ENCODE results near the gene AK3.
"Not testable (repeated sequence)": the region's sequence is repeated elsewhere in the genome, so short reads cannot be mapped to it uniquely, and the experiment has no call there.

AK3 gene

DNA sequence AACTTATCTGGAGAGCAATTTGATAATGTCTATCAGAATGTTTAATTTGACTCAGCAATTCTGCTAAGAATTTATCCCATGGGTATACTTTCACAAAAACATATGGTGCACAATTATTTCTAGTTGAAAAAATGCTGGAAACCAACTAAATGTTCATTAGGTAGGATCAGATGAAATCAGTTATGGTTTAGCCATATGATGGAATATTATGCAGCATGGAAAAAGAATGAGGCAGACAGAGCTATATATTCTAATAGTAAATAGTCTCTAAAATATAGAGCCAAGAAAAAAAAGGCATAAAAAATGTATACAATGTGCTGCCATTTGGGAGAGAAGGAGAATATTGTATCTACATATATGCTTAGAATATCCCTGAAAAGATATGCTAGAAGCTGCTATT lies 71.1 kb downstream of the AK3 start:
- in situ Hi-C loops (cut with HindIII; ENCODE audit: low sequenced_read_pairs): no loop called here

DNA sequence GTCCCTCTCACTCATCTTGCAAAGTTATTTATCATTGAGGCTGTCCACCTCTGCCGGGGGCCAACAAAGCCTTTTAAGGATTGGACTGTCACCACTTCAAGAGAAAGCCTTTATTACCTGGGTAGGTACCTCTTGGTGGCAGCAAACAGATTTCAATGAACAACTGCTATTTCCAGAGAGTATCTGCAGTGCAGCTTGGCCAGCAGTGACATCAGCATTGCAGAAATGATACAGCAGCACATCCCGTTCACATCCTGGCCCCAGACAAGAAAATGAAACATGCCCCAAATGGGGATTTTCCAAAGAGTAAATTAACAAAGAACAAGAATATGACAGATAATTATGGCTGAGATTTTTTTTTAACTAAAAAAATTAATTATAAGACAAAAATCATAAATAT lies 72.4 kb downstream of the AK3 start:
- in situ Hi-C loops (cut with HindIII; ENCODE audit: low sequenced_read_pairs): no loop called here

DNA sequence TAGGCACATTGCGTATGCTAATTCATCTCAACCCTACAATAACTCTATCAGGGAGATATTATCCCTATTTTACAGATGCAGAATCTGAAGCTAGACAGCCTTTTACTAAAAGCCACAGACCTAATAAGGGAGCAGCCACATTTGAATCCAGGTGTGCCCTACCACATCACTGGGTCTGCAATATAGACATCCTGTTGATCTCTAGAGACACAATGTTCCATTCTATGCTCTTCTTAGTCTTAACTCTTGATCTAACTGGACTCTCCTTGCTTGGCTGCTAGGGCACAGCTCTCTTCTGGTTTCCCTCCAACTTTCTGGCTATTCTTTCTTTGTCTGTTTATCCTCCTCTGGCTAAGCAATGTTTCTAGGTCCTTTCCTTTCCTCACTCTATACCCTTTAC lies 73.3 kb downstream of the AK3 start:
- in situ Hi-C loops (cut with HindIII; ENCODE audit: low sequenced_read_pairs): no loop called here

DNA sequence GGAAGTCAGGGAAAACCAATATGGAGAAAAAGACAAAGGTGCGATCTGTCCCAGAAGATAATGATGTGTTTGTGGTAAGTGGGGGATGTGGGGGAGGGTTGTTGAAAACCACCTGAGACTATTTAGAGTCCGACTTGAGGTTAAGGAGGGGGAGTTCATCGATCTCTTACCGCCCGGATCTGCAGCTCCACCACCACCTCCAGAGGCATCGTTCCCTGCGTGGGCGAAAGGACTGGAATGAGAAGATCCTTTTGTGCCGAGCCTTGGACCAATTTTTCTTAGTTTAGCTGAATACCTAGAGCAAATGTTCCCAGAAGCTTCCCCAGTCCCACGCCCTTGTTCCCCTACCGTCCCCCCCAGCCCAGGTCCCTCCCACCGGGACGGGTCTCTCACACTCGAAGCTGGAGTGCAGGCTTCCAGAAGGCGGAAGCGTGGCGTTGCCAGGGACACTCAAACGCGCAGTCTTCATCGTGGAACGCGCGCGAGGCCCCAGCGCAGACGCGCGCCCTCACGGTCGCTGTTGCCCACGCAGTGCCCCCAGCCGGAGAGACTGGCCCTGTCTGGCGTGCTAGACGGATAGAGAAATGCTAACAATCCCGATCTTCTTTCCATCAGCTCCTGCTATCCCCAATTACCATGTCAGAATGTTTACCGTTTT lies 74.8 kb downstream of the AK3 start, which contains the start of gene SPATA6L:
Gene SPATA6L (minus strand): TSS at position 439 of the 658 bp plus-strand sequence. CDS start 230 bp downstream, at position 209.
- in situ Hi-C loops (cut with HindIII; ENCODE audit: low sequenced_read_pairs): no loop called here

DNA sequence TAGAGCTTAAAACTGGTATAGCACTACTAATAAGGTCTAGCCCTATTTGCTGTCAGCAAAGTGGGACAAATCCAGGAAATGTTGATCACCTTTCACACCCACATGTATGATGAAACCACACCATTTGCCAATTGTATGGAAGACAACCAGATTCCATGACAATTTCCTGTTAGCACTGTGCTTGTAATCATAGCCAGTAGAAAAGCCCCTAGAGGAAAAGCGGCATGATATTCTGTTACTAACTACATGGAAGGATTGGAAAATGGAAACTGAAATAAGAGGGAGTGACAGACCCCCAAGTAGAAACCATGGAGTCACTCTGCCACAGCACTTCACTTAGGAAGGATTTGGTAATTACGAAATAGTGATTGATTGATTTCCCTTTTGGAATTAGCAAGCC lies 75.6 kb downstream of the AK3 start:
- in situ Hi-C loops (cut with HindIII; ENCODE audit: low sequenced_read_pairs): no loop called here

DNA sequence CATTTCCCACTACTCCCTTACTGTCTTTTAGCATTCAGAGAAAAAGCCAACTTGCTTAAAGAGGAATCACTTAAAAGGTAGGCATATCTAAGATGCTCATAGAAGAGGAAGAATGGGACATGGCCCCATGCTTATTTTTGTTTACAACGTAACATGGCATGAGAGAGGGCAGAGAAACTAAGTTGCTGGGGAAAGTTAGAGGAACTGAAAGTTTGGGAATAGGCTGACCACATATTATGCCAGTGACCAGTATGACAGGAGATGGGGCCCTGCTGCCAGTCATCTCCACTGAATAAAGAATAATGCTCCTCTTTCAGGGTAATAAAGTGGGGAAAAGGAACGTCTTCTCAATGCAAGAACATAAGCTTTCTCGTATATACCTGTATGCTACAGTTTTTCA lies 77.0 kb downstream of the AK3 start:
- in situ Hi-C loops (cut with HindIII; ENCODE audit: low sequenced_read_pairs): no loop called here

DNA sequence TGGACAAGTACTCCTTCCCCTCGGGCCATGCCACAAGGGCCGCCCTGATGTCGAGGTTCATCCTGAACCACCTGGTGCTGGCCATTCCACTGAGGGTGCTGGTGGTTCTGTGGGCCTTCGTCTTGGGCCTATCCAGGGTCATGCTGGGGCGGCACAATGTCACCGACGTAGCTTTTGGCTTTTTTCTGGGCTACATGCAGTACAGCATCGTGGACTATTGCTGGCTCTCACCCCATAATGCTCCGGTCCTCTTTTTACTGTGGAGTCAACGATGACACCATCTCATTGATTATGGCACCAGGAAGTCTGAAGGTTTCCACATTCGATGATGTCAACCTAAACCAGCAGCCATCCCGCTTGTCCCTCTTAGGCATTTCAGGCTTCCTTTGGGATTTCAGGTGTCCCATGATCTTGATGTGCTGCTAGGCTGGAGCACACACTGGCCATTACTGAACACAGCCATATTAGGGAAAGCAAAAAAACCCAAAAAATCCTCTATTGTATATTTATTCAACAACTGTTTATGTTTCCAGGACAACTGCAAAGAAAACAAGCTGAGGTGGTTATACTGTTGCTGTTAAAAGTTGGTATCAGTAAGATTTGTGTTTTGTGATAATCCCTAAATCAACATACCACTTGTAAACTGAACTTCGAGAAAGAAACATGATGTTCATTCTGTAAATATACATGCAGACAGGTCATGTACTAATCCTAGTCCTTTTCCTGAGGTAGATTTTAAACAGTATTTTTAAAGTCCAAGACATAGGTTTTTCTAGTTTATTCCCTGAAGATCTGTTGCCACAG lies 77.8 kb downstream of the AK3 start:
- in situ Hi-C loops (cut with HindIII; ENCODE audit: low sequenced_read_pairs): no loop called here

DNA sequence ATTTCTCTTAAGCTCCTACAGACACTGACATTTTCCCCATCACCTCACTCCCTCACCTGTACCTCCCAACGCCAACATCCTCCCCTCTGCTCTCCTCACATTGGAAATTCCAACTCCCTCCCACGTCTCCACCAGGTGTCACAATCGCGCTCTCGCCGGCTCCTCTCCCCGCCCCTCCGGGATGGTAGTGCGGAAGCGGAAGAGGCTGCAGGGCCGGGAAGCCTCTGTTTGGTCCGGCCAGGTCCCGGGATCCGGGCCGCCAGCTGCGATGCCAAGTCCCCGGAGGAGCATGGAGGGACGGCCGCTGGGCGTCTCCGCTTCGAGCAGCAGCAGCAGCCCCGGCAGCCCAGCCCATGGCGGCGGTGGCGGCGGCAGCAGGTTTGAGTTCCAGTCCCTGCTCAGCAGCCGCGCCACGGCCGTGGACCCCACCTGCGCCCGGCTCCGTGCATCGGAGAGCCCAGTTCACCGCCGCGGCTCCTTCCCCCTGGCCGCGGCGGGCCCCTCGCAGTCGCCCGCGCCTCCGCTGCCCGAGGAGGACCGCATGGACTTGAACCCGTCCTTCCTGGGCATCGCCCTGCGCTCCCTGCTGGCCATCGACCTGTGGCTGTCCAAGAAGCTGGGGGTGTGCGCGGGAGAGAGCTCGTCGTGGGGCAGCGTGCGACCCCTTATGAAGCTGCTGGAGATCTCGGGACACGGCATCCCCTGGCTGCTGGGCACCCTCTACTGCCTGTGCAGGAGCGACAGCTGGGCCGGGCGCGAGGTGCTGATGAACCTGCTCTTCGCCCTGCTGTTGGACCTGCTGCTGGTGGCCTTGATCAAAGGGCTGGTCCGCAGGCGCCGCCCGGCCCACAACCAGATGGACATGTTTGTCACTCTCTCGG lies 78.7 kb downstream of the AK3 start, which contains the start of gene PLPP6:
Gene PLPP6 (plus strand): TSS at position 187 of the 881 bp plus-strand sequence. CDS start 82 bp downstream, at position 269.
- in situ Hi-C loops (cut with HindIII; ENCODE audit: low sequenced_read_pairs): no loop called here

DNA sequence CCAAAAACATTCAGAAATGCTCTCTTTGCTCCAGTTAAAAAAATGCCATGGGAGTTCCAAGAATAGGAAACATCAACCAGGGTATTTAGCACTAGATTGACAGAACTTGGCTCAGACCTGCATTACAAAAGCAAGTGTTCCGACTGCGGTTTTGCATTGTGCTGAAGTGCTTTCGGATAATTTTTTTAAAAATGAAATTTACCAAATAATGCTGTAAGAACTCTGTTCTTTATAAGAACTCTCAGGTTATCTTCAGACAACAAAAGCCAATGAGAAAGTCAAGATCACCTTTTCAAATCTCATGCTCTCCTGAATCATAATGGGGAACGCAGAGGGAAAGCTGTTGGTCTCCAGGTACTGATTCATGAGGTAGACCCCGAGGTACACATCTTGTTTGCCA lies 79.4 kb downstream of the AK3 start:
- in situ Hi-C loops (cut with HindIII; ENCODE audit: low sequenced_read_pairs): no loop called here

DNA sequence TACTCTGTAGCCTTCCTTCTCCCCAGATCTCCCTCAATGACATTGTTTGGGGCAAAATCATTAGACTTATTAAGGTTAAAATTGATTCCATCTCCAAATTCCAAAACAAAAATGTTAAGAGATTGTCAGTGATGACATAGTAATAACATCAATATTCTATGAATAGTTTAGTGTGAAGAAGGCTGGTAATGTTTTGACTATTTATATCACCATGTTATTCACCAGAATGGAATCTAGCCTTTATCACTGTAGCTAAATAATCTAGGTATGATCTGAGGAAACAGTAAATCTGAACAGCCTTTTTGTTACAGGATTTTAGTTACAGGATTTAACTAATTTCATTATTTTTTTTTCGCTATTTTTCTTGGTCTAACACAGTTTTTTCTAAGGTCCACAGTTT lies 79.8 kb downstream of the AK3 start:
- in situ Hi-C loops (cut with HindIII; ENCODE audit: low sequenced_read_pairs): no loop called here

DNA sequence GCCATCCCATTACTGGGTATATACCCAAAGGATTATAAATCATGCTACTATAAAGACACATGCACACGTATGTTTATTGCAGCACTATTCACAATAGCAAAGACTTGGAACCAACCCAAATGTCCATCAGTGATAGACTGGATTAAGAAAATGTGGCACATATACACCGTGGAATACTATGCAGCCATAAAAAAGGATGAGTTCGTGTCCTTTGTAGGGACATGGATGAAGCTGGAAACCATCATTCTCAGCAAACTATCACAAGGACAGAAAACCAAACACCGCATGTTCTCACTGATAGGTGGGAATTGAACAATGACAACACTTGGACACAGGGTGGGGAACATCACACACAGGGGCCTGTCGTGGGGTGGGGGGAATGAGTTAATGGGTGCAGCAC lies 80.3 kb downstream of the AK3 start:
- in situ Hi-C loops (cut with HindIII; ENCODE audit: low sequenced_read_pairs): not testable (repeated sequence)

Measured in DLD1 (cell line).